Astrocyte (in vitro differentiated cells and primary cell): ENCODE data around the gene PCSK5. TPM values are rescaled to one million over a fixed set of nuclear protein-coding genes. Genes with fewer than 3 reads are reported as not detected.
A peak's percentile ranks its signal among the peaks of the same experiment; 100 is the strongest.

ENCODE experiments used
- DNase-seq: peaks from one replicate; pipeline ENCODE4 v3.0.0-alpha.2; 2010; ENCODE audit warnings: low read depth
- FAIRE-seq: peaks from 2 replicates; lab custom pipeline; 2011; peaks lifted over from hg19 to GRCh38; lab: Jason Lieb, UNC
- H2AFZ ChIP-seq: 2 replicates; pipeline ENCODE4 v1.6.0; 2012; ENCODE audit warnings: low read depth, low read length, inconsistent platforms
- H3K27ac ChIP-seq: 2 replicates; pipeline ENCODE4 v1.5.1; 2011; ENCODE audit warnings: low read depth, low read length, inconsistent platforms
- H3K27me3 ChIP-seq: 2 replicates; pipeline ENCODE4 v1.6.0; 2011; ENCODE audit warnings: low read length, inconsistent platforms; ENCODE audit not compliant: insufficient read depth
- H3K36me3 ChIP-seq: 2 replicates; pipeline ENCODE4 v1.5.1; 2011; ENCODE audit warnings: low read length, inconsistent platforms; ENCODE audit not compliant: insufficient read depth
- H3K4me1 ChIP-seq: 2 replicates; pipeline ENCODE4 v1.5.1; 2011; ENCODE audit warnings: low read length, inconsistent platforms; ENCODE audit not compliant: insufficient read depth
- H3K4me2 ChIP-seq: 2 replicates; pipeline ENCODE4 v1.6.0; 2012; ENCODE audit warnings: low read length, inconsistent platforms
- H3K4me3 ChIP-seq: 2 replicates; pipeline ENCODE4 v1.5.1; 2011; ENCODE audit warnings: low read depth, mild to moderate bottlenecking, low read length, inconsistent platforms; ENCODE audit not compliant: insufficient read depth
- H3K79me2 ChIP-seq: 2 replicates; pipeline ENCODE4 v1.6.0; 2012; ENCODE audit warnings: mild to moderate bottlenecking, low read length, inconsistent platforms; ENCODE audit not compliant: insufficient read depth
- H3K9ac ChIP-seq: 2 replicates; pipeline ENCODE4 v1.6.0; 2012; ENCODE audit warnings: mild to moderate bottlenecking, low read length, inconsistent platforms
- H3K9me3 ChIP-seq: 2 replicates; pipeline ENCODE4 v1.5.1; 2012; ENCODE audit warnings: low read depth, mild to moderate bottlenecking, low read length, inconsistent platforms; ENCODE audit not compliant: insufficient read depth
- H4K20me1 ChIP-seq: 2 replicates; pipeline ENCODE4 v1.6.0; 2012; ENCODE audit warnings: low read length, inconsistent platforms; ENCODE audit not compliant: insufficient read depth
- H3K27ac Mint-ChIP-seq: one replicate; pipeline ENCODE4 v1.8.0; 2021; ENCODE audit warnings: mild to moderate bottlenecking, mixed read lengths; ENCODE audit not compliant: unreplicated experiment
- H3K27me3 Mint-ChIP-seq: one replicate; pipeline ENCODE4 v1.8.0; 2021; ENCODE audit warnings: low read depth, mixed read lengths; ENCODE audit not compliant: unreplicated experiment
- H3K36me3 Mint-ChIP-seq: one replicate; pipeline ENCODE4 v1.8.0; 2021; ENCODE audit warnings: low read depth, mixed read lengths; ENCODE audit not compliant: unreplicated experiment
- H3K4me1 Mint-ChIP-seq: one replicate; pipeline ENCODE4 v1.8.0; 2021; ENCODE audit warnings: low read depth, mixed read lengths; ENCODE audit not compliant: unreplicated experiment
- H3K4me3 Mint-ChIP-seq: one replicate; pipeline ENCODE4 v1.8.0; 2021; ENCODE audit warnings: mild to moderate bottlenecking, moderate library complexity, mixed read lengths; ENCODE audit not compliant: unreplicated experiment
- H3K9me3 Mint-ChIP-seq: one replicate; pipeline ENCODE4 v1.8.0; 2021; ENCODE audit warnings: mild to moderate bottlenecking, mixed read lengths; ENCODE audit not compliant: unreplicated experiment
- EZH2 ChIP-seq: IDR thresholded peaks from 2 replicates; pipeline ENCODE4 v1.6.1; 2012; ENCODE audit warnings: mild to moderate bottlenecking, low read length, inconsistent platforms; ENCODE audit not compliant: insufficient read depth
- total RNA-seq: library from RNA; stranded (reverse); gene quantifications from 2 replicates; pipeline ENCODE4 v1.2.1, GENCODE V29; 2021
- TF ChIP-seq, protein P1 (sequence below): IDR thresholded peaks from 2 replicates; pipeline ENCODE4 v1.5.1; 2011; ENCODE audit warnings: low read depth, mild to moderate bottlenecking, inconsistent platforms, low read length, moderate library complexity; ENCODE audit not compliant: insufficient read depth

PCSK5 gene
- total RNA-seq, 1 donor from 2014 or later: 13.1 TPM

DNA sequence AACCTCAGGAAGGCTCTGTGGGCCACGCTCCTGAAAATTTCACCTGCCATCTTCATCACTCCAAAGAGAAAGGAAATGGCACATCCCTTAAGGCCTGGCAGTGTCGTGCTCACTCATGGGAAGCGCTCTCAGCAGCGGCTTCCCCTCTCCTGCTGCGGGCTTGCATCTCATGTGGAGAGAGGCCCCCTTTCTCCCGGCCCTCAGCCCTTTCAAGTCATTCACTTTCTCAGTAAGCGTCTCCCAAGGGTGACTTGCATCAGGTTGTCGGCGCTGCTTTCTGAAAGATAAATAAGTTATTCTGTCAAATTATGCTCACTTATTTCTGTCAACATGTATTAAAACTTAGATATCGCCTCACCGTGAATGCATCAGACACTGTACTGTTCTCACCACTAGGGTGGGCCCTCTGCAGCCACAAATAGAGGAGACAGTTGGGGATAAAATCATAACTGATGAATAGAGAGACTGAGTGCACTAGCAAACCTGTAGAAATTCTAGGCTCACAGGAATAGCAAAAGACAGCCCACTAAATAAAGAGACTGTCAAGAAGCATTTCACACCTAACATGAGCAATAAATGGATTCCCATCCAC, 329.2 kb downstream of the PCSK5 start:
- FAIRE-seq (no peak), DNase-seq (no peak)
- no peak overlapping the region for H3K4me3 Mint-ChIP-seq
- no peaks in the 10 kb centered on the region for H4K20me1 ChIP-seq
- H3K36me3 ChIP-seq: no peaks in the 10 kb centered on the region
- H3K9ac ChIP-seq: no peak overlapping the region
- H3K27me3 Mint-ChIP-seq: no peaks in the 10 kb centered on the region
- H3K27ac Mint-ChIP-seq: no peak overlapping the region
- no peak overlapping the region for H3K4me2 ChIP-seq
- H3K36me3 Mint-ChIP-seq: no peaks in the 10 kb centered on the region
- TF ChIP-seq, protein P1, sequence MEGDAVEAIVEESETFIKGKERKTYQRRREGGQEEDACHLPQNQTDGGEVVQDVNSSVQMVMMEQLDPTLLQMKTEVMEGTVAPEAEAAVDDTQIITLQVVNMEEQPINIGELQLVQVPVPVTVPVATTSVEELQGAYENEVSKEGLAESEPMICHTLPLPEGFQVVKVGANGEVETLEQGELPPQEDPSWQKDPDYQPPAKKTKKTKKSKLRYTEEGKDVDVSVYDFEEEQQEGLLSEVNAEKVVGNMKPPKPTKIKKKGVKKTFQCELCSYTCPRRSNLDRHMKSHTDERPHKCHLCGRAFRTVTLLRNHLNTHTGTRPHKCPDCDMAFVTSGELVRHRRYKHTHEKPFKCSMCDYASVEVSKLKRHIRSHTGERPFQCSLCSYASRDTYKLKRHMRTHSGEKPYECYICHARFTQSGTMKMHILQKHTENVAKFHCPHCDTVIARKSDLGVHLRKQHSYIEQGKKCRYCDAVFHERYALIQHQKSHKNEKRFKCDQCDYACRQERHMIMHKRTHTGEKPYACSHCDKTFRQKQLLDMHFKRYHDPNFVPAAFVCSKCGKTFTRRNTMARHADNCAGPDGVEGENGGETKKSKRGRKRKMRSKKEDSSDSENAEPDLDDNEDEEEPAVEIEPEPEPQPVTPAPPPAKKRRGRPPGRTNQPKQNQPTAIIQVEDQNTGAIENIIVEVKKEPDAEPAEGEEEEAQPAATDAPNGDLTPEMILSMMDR: peak; percentile 35
- no peak for TF ChIP-seq EZH2
- no peaks in the 10 kb centered on the region for H3K9me3 Mint-ChIP-seq
- no peaks in the 10 kb centered on the region for H3K27me3 ChIP-seq
- no peak overlapping the region for H2AFZ ChIP-seq
- H3K4me1 Mint-ChIP-seq: peaks cover 26% of the 10 kb centered on the region
- no peak overlapping the region for H3K27ac ChIP-seq
- H3K79me2 ChIP-seq: no peaks in the 10 kb centered on the region
- no peaks in the 10 kb centered on the region for H3K9me3 ChIP-seq
- peaks cover 29% of the 10 kb centered on the region for H3K4me1 ChIP-seq
- H3K4me3 ChIP-seq: no peak overlapping the region

DNA sequence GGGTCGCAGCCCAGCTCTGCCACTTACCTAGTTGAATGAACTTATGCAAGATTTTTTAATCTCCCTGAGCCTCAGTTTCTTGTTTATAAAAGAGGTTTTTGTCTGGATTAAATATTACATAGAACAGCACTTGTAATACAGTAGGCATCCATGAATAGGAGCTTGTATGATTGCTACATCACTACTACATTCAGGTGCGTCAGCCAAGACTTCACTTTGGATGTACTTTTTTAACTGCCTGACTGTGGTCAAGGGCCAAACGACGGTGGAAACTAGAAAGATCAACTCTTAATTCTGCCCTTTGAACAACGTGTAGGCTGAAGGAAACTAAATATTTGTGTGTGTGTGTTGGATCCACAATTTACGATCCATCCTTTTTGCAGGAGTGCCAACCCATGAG, 330.9 kb downstream of the PCSK5 start:
- FAIRE-seq (no peak), DNase-seq (no peak)
- H3K27me3 ChIP-seq: no peaks in the 10 kb centered on the region
- H3K27ac ChIP-seq: no peak overlapping the region
- H3K4me1 ChIP-seq: peaks cover 13% of the 10 kb centered on the region
- no peak overlapping the region for H3K9ac ChIP-seq
- Mint-ChIP-seq H3K27me3 (no peaks in the 10 kb centered on the region), H3K4me3 (no peak overlapping the region), H3K36me3 (no peaks in the 10 kb centered on the region), H3K27ac (no peak overlapping the region), H3K9me3 (no peaks in the 10 kb centered on the region), H3K4me1 (peaks cover 10% of the 10 kb centered on the region)
- H2AFZ ChIP-seq: no peak overlapping the region
- H3K4me2 ChIP-seq: no peak overlapping the region
- H3K79me2 ChIP-seq: no peaks in the 10 kb centered on the region
- H4K20me1 ChIP-seq: no peaks in the 10 kb centered on the region
- H3K4me3 ChIP-seq: no peak overlapping the region
- no peaks in the 10 kb centered on the region for H3K36me3 ChIP-seq
- TF ChIP-seq, protein P1: no peak
- TF ChIP-seq EZH2: no peak
- H3K9me3 ChIP-seq: no peaks in the 10 kb centered on the region

DNA sequence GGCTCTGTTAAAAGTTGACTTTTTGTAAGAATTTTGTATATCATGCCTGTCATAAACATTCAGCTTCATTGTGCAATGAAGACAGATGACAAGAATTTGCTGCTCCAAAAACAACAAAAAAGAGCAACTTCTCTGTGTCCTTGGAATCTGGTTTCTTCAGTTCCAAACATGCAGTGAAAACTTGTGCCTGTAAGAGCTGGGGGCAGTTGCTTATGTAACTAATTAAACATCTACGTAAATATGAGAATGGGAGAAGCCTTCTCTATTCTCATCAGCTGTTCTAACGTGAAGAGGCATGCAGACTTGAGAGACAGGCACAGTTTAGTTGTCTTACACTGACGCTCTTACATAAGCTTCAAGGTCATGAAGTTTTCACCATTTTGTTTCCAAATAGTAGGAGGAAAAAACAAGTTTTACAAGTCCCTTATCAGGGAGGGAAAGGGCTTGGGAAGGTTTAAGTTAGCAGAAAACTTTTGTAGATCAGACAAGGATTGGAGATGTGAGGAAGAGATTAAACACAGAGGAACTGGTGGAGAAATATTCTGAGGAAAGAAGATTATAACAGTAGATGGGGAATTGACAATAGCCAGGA, 333.4 kb downstream of the PCSK5 start:
- no peaks in the 10 kb centered on the region for H3K9me3 ChIP-seq
- Mint-ChIP-seq H3K4me3 (no peak overlapping the region), H3K4me1 (peaks cover 3% of the 10 kb centered on the region), H3K9me3 (no peaks in the 10 kb centered on the region), H3K27ac (no peak overlapping the region), H3K36me3 (no peaks in the 10 kb centered on the region), H3K27me3 (no peaks in the 10 kb centered on the region)
- H3K4me1 ChIP-seq: peaks cover 2% of the 10 kb centered on the region
- no peak for FAIRE-seq
- H3K27ac ChIP-seq: no peak overlapping the region
- TF ChIP-seq EZH2: no peak
- TF ChIP-seq, protein P1: no peak
- no peak overlapping the region for H3K4me2 ChIP-seq
- no peaks in the 10 kb centered on the region for H3K36me3 ChIP-seq
- H3K4me3 ChIP-seq: no peak overlapping the region
- no peaks in the 10 kb centered on the region for H3K27me3 ChIP-seq
- no peaks in the 10 kb centered on the region for H4K20me1 ChIP-seq
- no peak overlapping the region for H3K9ac ChIP-seq
- no peaks in the 10 kb centered on the region for H3K79me2 ChIP-seq
- no peak for DNase-seq
- no peak overlapping the region for H2AFZ ChIP-seq
